HG03378 (cell line): ENCODE measurements around the gene HLA-E.
"Not testable (repeated sequence)": the region's sequence is repeated elsewhere in the genome, so short reads cannot be mapped to it uniquely, and the experiment has no call there.

Experiments used
- ATAC-seq: cut with Tn5 transposase; IDR thresholded peaks from one replicate; pipeline ENCODE4 v1.9.1; 2021; ENCODE audit warnings: mild to moderate bottlenecking, moderate library complexity; ENCODE audit not compliant: unreplicated experiment

Gene HLA-E

GRCh38 chr6:30489081-30490025 is at the start of gene HLA-E:
Gene HLA-E (plus strand): TSS chr6:30489509. CDS start chr6:30489532, 23 bp downstream.
- peak; percentile 82 for ATAC-seq

- ATAC-seq = no peak
These were observed 48.1 kb upstream of the HLA-E start for GRCh38 chr6:30441171-30441570.

- no peak for ATAC-seq
These were observed 45.5 kb upstream of the HLA-E start for GRCh38 chr6:30443657-30444450.

- no peak for ATAC-seq
These were observed 44.9 kb upstream of the HLA-E start for GRCh38 chr6:30444451-30444742.

GRCh38 chr6:30446259-30446658 is 43.0 kb upstream of the HLA-E start:
- no peak for ATAC-seq

- ATAC-seq = no peak
These were observed 42.1 kb upstream of the HLA-E start for GRCh38 chr6:30447237-30447636.

GRCh38 chr6:30450548-30450908 is 38.8 kb upstream of the HLA-E start:
- no peak for ATAC-seq

- no peak for ATAC-seq
These were observed 38.1 kb upstream of the HLA-E start for GRCh38 chr6:30450909-30451841.

GRCh38 chr6:30452736-30453507 is 36.4 kb upstream of the HLA-E start:
- no peak for ATAC-seq

- no peak for ATAC-seq
These were observed 35.7 kb upstream of the HLA-E start for GRCh38 chr6:30453508-30454116.

- no peak for ATAC-seq
These were observed 30.2 kb upstream of the HLA-E start for GRCh38 chr6:30459145-30459544.

- ATAC-seq = no peak
These were observed 28.3 kb upstream of the HLA-E start for GRCh38 chr6:30461055-30461454.

- no peak for ATAC-seq
These were observed 26.8 kb upstream of the HLA-E start for GRCh38 chr6:30462482-30462881.

GRCh38 chr6:30463242-30463641 is 26.1 kb upstream of the HLA-E start:
- no peak for ATAC-seq

- no peak for ATAC-seq
These were observed 25.4 kb upstream of the HLA-E start for GRCh38 chr6:30463651-30464618.

- ATAC-seq = no peak
These were observed 23.6 kb upstream of the HLA-E start for GRCh38 chr6:30465595-30466306.

GRCh38 chr6:30470968-30471367 is 18.3 kb upstream of the HLA-E start:
- ATAC-seq = no peak

- not testable (repeated sequence) for ATAC-seq
These were observed 14.2 kb upstream of the HLA-E start for GRCh38 chr6:30475116-30475515.
